Aorta (tissue), 5 donors: ENCODE data around the gene MYO9B. TPM values are rescaled to one million over a fixed set of nuclear protein-coding genes. Genes with fewer than 3 reads are reported as not detected.
A peak's percentile ranks its signal among the peaks of the same experiment; 100 is the strongest.

Source experiments
- ATAC-seq: fragments of 200-7000 bp; cut with Tn5 transposase; one replicate; pipeline ENCODE4 v1.9.1; 2022; ENCODE audit warnings: moderate library complexity; ENCODE audit not compliant: low FRiP score
- DNase-seq, 2 donors: peaks; one replicate each; pipeline ENCODE4 v3.0.0-alpha.2; 2020
- H3K27ac ChIP-seq, 2 donors: one replicate each; pipeline ENCODE4 v1.5.1; 2013; ENCODE audit warnings: low read length in 2 of 2, mild to moderate bottlenecking in 2 of 2, moderate library complexity in 2 of 2, control low read depth in 1 of 2, inconsistent platforms in 1 of 2, low read depth in 1 of 2
- H3K27me3 ChIP-seq, 2 donors: one replicate each; pipeline ENCODE4 v1.6.1; 2013; ENCODE audit warnings: control low read depth in 1 of 2, low read length in 1 of 2, mild to moderate bottlenecking in 1 of 2, moderate library complexity in 1 of 2; ENCODE audit not compliant: insufficient read depth in 2 of 2, control insufficient read depth in 1 of 2
- H3K36me3 ChIP-seq, 2 donors: one replicate each; pipeline ENCODE4 v1.6.1; 2013; ENCODE audit warnings: control low read depth in 1 of 2, low read length in 1 of 2, mild to moderate bottlenecking in 1 of 2; ENCODE audit not compliant: insufficient read depth in 2 of 2, control insufficient read depth in 1 of 2
- H3K4me1 ChIP-seq, 2 donors: one replicate each; pipeline ENCODE4 v1.6.1; 2013; ENCODE audit warnings: low read length in 2 of 2, control low read depth in 1 of 2, mild to moderate bottlenecking in 1 of 2, moderate library complexity in 1 of 2; ENCODE audit not compliant: insufficient read depth in 2 of 2, control insufficient read depth in 1 of 2
- H3K4me3 ChIP-seq, 2 donors: one replicate each; pipeline ENCODE4 v1.5.1; 2013; ENCODE audit warnings: low read length in 2 of 2, control low read depth in 1 of 2, mild to moderate bottlenecking in 1 of 2
- H3K9me3 ChIP-seq: one replicate; pipeline ENCODE4 v1.6.1; 2013; ENCODE audit warnings: mild to moderate bottlenecking, low read length; ENCODE audit not compliant: control insufficient read depth
- WGBS, 2 donors: extraction: QIAGEN DNeasy Blood & Tissue Kit; methylation state at CpG; one replicate each; pipeline ENCODE4 v1.1.7; 2013; 5-methylcytosine and 5-hydroxymethylcytosine counted together
- intact Hi-C, 2 donors: fragments of 100-400 bp; cut with DNase I; formaldehyde crosslinking; loops; one replicate each; pipeline versions ENCODE4 v1.14.2 to v1.15.0; 2022
- polyA plus RNA-seq, 2 donors: library from polyadenylated mRNA; stranded (reverse); fragments of 200-250 nt; gene quantifications; one replicate each; pipeline ENCODE4 v1.2.3, GENCODE V29; 2013
- total RNA-seq, 2 donors: library from RNA; stranded (reverse); fragmentation: NEBNext Ultra II Directional; extraction: Animal tissue kit (Norgen Biotek cat#: 25700); gene quantifications; one replicate each; pipeline ENCODE4 v1.2.1, GENCODE V29; 2021
- donor health status: healthy with polysubstance abuse.
- donor health status: Bipolar disorder and iron deficiency.
- donor health status: DM: no; HTN: no; CAD: no.
- donor health status: DM: no; HTN: no; CAD: no.
- donor health status: DM: yes; HTN: yes; CAD: no.

MYO9B gene
- total and polyA plus RNA-seq, 4 donors, result 34.3 to 183 (median 171) TPM

GRCh38 chr19:17205237-17206140 lies 129.9 kb downstream of the MYO9B start:
- Histone ChIP-seq H3K27ac (no peak overlapping the region), H3K9me3 (no peaks in the 10 kb centered on the region), H3K4me3 (no peak overlapping the region), H3K36me3 (peaks cover 0 to 9% of the 10 kb centered on the region in 2 donors), H3K4me1 (no peaks in the 10 kb centered on the region), H3K27me3 (no peaks in the 10 kb centered on the region)
- intact Hi-C loops, result no loop called here
- DNase-seq, result no peak
- ATAC-seq, result peak; percentile 6
- WGBS, 2 donors, result 80 to 81% methylated on average over 27 of the region's 27 CpGs

DNA sequence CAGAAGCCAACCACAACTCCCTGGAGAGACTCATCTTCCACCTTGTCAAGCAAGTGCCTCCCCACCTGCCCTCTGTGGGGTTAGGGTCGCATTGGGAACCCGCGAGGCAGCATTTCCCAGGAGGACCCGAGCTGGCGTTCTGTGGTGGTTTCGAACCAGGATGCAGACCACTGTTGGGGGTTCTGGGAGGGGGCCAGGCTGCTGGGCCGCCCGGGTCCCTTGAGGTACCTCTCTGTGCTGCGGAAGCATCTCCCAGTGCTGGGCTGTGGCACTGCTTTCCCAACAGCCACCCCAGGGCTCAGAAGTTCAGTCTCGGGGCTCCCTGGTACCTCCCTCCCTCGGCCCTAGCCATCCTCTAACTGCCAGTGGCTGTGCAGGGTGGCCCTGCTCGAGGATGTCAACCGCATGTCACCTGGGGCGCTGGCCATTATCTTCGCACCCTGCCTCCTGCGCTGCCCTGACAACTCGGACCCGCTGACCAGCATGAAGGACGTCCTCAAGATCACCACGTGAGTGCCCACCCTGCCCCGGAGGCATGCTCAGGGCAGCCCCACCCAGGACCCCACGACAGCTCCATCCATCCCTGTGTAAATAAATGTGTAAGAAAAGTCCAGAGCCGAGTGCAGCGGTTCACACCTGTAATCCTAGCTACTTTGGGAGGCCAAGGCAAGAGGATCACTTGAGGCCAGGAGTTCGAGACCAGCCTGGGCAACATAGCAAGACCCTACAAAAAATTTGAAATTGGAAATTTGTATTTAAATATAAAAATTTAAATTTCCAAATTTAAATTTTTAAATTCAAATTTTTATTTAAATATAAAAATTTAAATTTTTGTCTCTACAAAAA lies 131.4 kb downstream of the MYO9B start:
- H3K4me1 ChIP-seq, result no peaks in the 10 kb centered on the region
- whole genome bisulfite sequencing, 2 donors, result 93 to 94% methylated on average over 25 of the region's 25 CpGs
- no peak overlapping the region for H3K4me3 ChIP-seq
- H3K9me3 ChIP-seq, result no peaks in the 10 kb centered on the region
- H3K36me3 ChIP-seq, result peaks cover 0 to 9% of the 10 kb centered on the region in 2 donors
- H3K27ac ChIP-seq, result no peak overlapping the region
- no peak for DNase-seq
- intact Hi-C loops, result no loop called here
- no peaks in the 10 kb centered on the region for H3K27me3 ChIP-seq
- ATAC-seq, result no peak

- H3K36me3 ChIP-seq, result peaks cover 0 to 6% of the 10 kb centered on the region in 2 donors
- ATAC-seq (no peak), DNase-seq (peak; percentile 51 to 84)
- H3K4me3 ChIP-seq, result no peak overlapping the region
- H3K9me3 ChIP-seq, result no peaks in the 10 kb centered on the region
- 70 to 71% methylated on average over 27 to 28 of the region's 28 CpGs for WGBS, 2 donors
- H3K27ac ChIP-seq, result no peak overlapping the region
- intact Hi-C loops, result loop anchor here in 1 of 2 donors (5.0 kb wide), 1 partner anchor 73 kb away; the partner anchor contains the start of gene ANKLE1
- no peaks in the 10 kb centered on the region for H3K27me3 ChIP-seq
- H3K4me1 ChIP-seq, result no peaks in the 10 kb centered on the region
Observed at GRCh38 chr19:17209126-17210036, 133.8 kb downstream of the MYO9B start.

DNA sequence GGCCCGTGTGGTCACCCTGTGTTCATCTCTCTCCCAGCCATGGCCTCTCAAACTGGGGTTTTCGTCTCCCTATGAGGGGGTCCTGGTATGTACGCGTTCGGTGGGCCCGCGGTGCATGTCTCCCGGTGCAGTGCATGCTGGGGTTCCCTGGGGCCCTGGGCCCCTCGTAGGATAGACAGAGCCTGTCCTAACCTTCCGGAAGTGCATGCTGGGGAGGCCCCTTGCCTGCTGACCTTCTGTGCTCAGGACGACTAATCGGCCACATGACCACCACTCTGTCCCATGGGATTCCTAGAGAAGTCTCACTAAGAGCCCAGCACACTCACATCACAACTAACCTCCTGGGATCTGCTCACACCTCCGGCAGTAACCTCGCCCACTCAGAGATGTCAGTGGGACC lies 134.7 kb downstream of the MYO9B start:
- Histone ChIP-seq H3K36me3 (peaks cover 0 to 6% of the 10 kb centered on the region in 2 donors), H3K27ac (no peak overlapping the region), H3K4me1 (no peaks in the 10 kb centered on the region), H3K27me3 (no peaks in the 10 kb centered on the region), H3K9me3 (no peaks in the 10 kb centered on the region), H3K4me3 (no peak overlapping the region)
- 80 to 85% methylated on average over 14 of the region's 14 CpGs for WGBS, 2 donors
- intact Hi-C loops, result loop anchor here in 1 of 2 donors (5.0 kb wide), 1 partner anchor 72 kb away; the partner anchor contains the start of gene ANKLE1
- ATAC-seq, result no peak
- no peak for DNase-seq

GRCh38 chr19:17211547-17212446 lies 136.2 kb downstream of the MYO9B start:
- intact Hi-C loops, result loop anchor here in 1 of 2 donors (5.0 kb wide), 1 partner anchor 71 kb away; the partner anchor contains the start of gene ANKLE1
- peak in 1 of 2 donors; percentile 55 for DNase-seq
- Histone ChIP-seq H3K27ac (no peak overlapping the region), H3K36me3 (no peaks in the 10 kb centered on the region), H3K4me1 (no peaks in the 10 kb centered on the region), H3K27me3 (no peaks in the 10 kb centered on the region), H3K9me3 (no peaks in the 10 kb centered on the region), H3K4me3 (no peak overlapping the region)
- ATAC-seq, result no peak
- 89% methylated on average over 54 to 58 of the region's 58 CpGs for WGBS, 2 donors

DNA sequence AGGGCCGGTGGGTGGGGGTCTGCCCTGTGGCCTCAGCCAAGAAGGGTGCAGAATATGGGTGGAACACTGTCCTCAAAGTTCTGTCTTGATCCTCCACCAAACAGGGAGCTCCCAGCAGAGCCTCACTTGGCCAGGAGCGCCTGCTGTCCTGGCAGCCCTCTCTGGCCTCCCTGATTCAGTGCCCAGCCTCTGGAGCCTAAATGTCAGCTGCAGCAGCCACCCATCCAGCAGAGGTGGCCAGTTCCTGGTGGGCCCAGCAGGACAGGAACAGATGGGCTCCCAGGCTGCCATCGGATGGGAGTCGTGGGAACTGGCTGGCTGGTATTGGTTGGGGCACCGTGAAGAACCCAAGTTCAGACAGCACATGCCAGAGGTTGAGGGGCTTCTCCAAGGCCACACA lies 137.8 kb downstream of the MYO9B start:
- Histone ChIP-seq H3K9me3 (no peaks in the 10 kb centered on the region), H3K27ac (no peak overlapping the region), H3K4me3 (no peak overlapping the region), H3K4me1 (no peaks in the 10 kb centered on the region), H3K36me3 (peaks cover 0 to 2% of the 10 kb centered on the region in 2 donors), H3K27me3 (no peaks in the 10 kb centered on the region)
- WGBS, 2 donors, result 75 to 77% methylated on average over 5 of the region's 5 CpGs
- DNase-seq (no peak), ATAC-seq (no peak)
- intact Hi-C loops, result loop anchor here in 1 of 2 donors (5.0 kb wide), 1 partner anchor 69 kb away; the partner anchor contains the start of gene ANKLE1

GRCh38 chr19:17214508-17215126 lies 139.0 kb downstream of the MYO9B start:
- 19 to 24% methylated on average over 16 of the region's 16 CpGs for WGBS, 2 donors
- H3K27ac ChIP-seq, result peak overlapping the region in 1 of 2 donors; percentile 9

More at GRCh38 chr19:17214508-17215126, 139.0 kb downstream of the MYO9B start:
- H3K9me3 ChIP-seq, result no peaks in the 10 kb centered on the region
- intact Hi-C loops, result loop anchor here in 1 of 2 donors (5.0 kb wide), 1 partner anchor 68 kb away; the partner anchor contains the start of gene ANKLE1
- H3K4me3 ChIP-seq, result peak overlapping the region in 1 of 2 donors; percentile 60
- no peak for ATAC-seq
- no peaks in the 10 kb centered on the region for H3K27me3 ChIP-seq
- H3K36me3 ChIP-seq, result peaks cover 0 to 2% of the 10 kb centered on the region in 2 donors
- no peaks in the 10 kb centered on the region for H3K4me1 ChIP-seq
- peak in 1 of 2 donors; percentile 47 for DNase-seq
